Vagina (tissue), 2 donors: ENCODE measurements around the gene RASAL2. TPM values are rescaled to one million over a fixed set of nuclear protein-coding genes. Genes with fewer than 3 reads are reported as not detected.

Experiments
- DNase-seq, 2 donors: peaks; one replicate each; pipeline ENCODE4 v3.0.0-alpha.2; 2017; ENCODE audit errors: extremely low spot score in 2 of 2
- H3K27ac ChIP-seq: fragments of 200-600 bp; sonication (generic); one replicate; pipeline ENCODE4 v1.5.1; 2019
- H3K27me3 ChIP-seq: fragments of 200-600 bp; sonication (generic); one replicate; pipeline ENCODE4 v1.5.1; 2019
- H3K36me3 ChIP-seq, 2 donors: fragments of 200-600 bp; sonication (generic); one replicate each; pipeline ENCODE4 v1.5.1; 2017 to 2019
- H3K4me1 ChIP-seq: fragments of 200-600 bp; sonication (generic); one replicate; pipeline ENCODE4 v1.5.1; 2019
- H3K4me3 ChIP-seq, 2 donors: fragments of 200-600 bp; sonication (generic); 1 replicate in 1 of 2; 2 replicates in 1 of 2; pipeline ENCODE4 v1.5.1; 2016 to 2019
- H3K9me3 ChIP-seq: fragments of 200-600 bp; sonication (generic); one replicate; pipeline ENCODE4 v1.5.1; 2019
- CTCF ChIP-seq, 3 experiments: fragments of 450-650 bp in 2 of 3; fragments of 200-600 bp in 1 of 3; sonication (generic) in 1 of 3; IDR thresholded peaks; one replicate each; pipeline ENCODE4 v1.5.1; 2017 to 2019; ENCODE audit warnings: antibody characterized with exemption in 3 of 3, mild to moderate bottlenecking in 2 of 3, moderate library complexity in 2 of 3
- POLR2A ChIP-seq, 2 donors: fragments of 450-650 bp; IDR thresholded peaks; one replicate each; pipeline ENCODE4 v1.6.1; 2017; ENCODE audit warnings: antibody characterized with exemption in 2 of 2, mild to moderate bottlenecking in 2 of 2, moderate library complexity in 2 of 2
- POLR2AphosphoS5 ChIP-seq, 2 donors: sonication (generic); formaldehyde crosslinking; IDR thresholded peaks; one replicate each; pipeline ENCODE4 v1.9.0; 2017; ENCODE audit warnings: antibody characterized with exemption in 2 of 2, mild to moderate bottlenecking in 2 of 2, low read depth in 1 of 2; ENCODE audit not compliant: insufficient read depth in 1 of 2
- intact Hi-C: fragments of 100-400 bp; cut with DNase I; formaldehyde crosslinking; loops from one replicate; pipeline ENCODE4 v1.15.1; 2023
- total RNA-seq: library from RNA; depleted of rRNA; stranded (reverse); fragments of >200 nt; gene quantifications from one replicate; pipeline ENCODE4 v1.2.3, GENCODE V29; 2016

The RASAL2 gene
- total RNA-seq, 1 donor from 2014 or later = 25.5 TPM

- intact Hi-C loops = no loop called here
- Histone ChIP-seq H3K36me3 (no peaks in the 10 kb centered on the region), H3K9me3 (no peaks in the 10 kb centered on the region), H3K27ac (no peak overlapping the region), H3K27me3 (no peaks in the 10 kb centered on the region), H3K4me3 (no peak overlapping the region), H3K4me1 (no peaks in the 10 kb centered on the region)
- DNase-seq = no peak
- TF ChIP-seq POLR2A (IDR thresholded peaks at IDR 0.05) (no peak), CTCF (IDR thresholded peaks at IDR 0.05) (no peak), POLR2AphosphoS5 (IDR thresholded peaks at IDR 0.05; ENCODE audit: insufficient read depth in 1 of 2, low read depth in 1 of 2) (no peak)
Measured at GRCh38 chr1:178277793-178278530, 184.1 kb downstream of the RASAL2 start.

GRCh38 chr1:178278916-178279686, 185.2 kb downstream of the RASAL2 start:
- no peaks in the 10 kb centered on the region for H3K9me3 ChIP-seq
- no peaks in the 10 kb centered on the region for H3K4me1 ChIP-seq
- intact Hi-C loops = no loop called here
- no peaks in the 10 kb centered on the region for H3K27me3 ChIP-seq
- no peak for DNase-seq
- H3K36me3 ChIP-seq = no peaks in the 10 kb centered on the region
- TF ChIP-seq POLR2A (IDR thresholded peaks at IDR 0.05) (no peak), POLR2AphosphoS5 (IDR thresholded peaks at IDR 0.05; ENCODE audit: insufficient read depth in 1 of 2, low read depth in 1 of 2) (no peak), CTCF (IDR thresholded peaks at IDR 0.05) (no peak)
- H3K27ac ChIP-seq = no peak overlapping the region
- no peak overlapping the region for H3K4me3 ChIP-seq

- Histone ChIP-seq H3K27me3 (no peaks in the 10 kb centered on the region), H3K36me3 (no peaks in the 10 kb centered on the region), H3K27ac (no peak overlapping the region), H3K4me1 (no peaks in the 10 kb centered on the region), H3K4me3 (no peak overlapping the region), H3K9me3 (no peaks in the 10 kb centered on the region)
- no peak for DNase-seq
- intact Hi-C loops = no loop called here
- TF ChIP-seq POLR2AphosphoS5 (IDR thresholded peaks at IDR 0.05; ENCODE audit: insufficient read depth in 1 of 2, low read depth in 1 of 2) = no peak
- peak in 1 of 3 experiments; percentile 27 for TF ChIP-seq CTCF (IDR thresholded peaks at IDR 0.05)
- TF ChIP-seq POLR2A (IDR thresholded peaks at IDR 0.05) = no peak
Measured at GRCh38 chr1:178282949-178283367, 189.1 kb downstream of the RASAL2 start.

- no peaks in the 10 kb centered on the region for H3K36me3 ChIP-seq
- no peak overlapping the region for H3K4me3 ChIP-seq
- intact Hi-C loops = no loop called here
- TF ChIP-seq CTCF (IDR thresholded peaks at IDR 0.05) = no peak
- no peak for DNase-seq
- no peaks in the 10 kb centered on the region for H3K27me3 ChIP-seq
- H3K4me1 ChIP-seq = no peaks in the 10 kb centered on the region
- H3K27ac ChIP-seq = no peak overlapping the region
- no peaks in the 10 kb centered on the region for H3K9me3 ChIP-seq
Measured at GRCh38 chr1:178283409-178283808, 189.5 kb downstream of the RASAL2 start.

GRCh38 chr1:178284058-178284457, 190.2 kb downstream of the RASAL2 start:
- Histone ChIP-seq H3K9me3 (no peaks in the 10 kb centered on the region), H3K36me3 (no peaks in the 10 kb centered on the region), H3K27me3 (no peaks in the 10 kb centered on the region), H3K4me3 (no peak overlapping the region), H3K4me1 (no peaks in the 10 kb centered on the region), H3K27ac (no peak overlapping the region)
- DNase-seq = no peak
- intact Hi-C loops = no loop called here
- no peak for TF ChIP-seq CTCF (IDR thresholded peaks at IDR 0.05)
- no peak for TF ChIP-seq POLR2AphosphoS5 (IDR thresholded peaks at IDR 0.05; ENCODE audit: insufficient read depth in 1 of 2, low read depth in 1 of 2)
- no peak for TF ChIP-seq POLR2A (IDR thresholded peaks at IDR 0.05)
